Measurements from ENCODE around the gene SCFD1.
"Not testable (repeated sequence)": the region's sequence is repeated elsewhere in the genome, so short reads cannot be mapped to it uniquely, and the experiment has no call there.

Gene SCFD1

DNA sequence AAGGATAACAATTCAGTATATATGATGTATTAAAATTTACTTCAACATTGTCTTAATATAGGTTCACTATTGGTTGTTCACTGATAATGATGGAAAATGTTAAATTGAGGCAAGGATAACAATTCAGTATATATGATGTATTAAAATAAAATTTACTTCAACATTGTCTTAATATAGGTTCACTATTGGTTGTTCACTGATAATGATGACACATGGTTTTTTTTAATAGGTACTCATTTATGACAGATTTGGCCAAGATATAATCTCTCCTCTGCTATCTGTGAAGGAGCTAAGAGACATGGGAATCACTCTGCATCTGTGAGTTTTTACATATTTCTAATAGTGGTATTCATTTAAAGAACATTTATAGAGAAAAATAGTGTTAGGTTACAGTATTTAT lies 8.1 kb downstream of the SCFD1 start:
- TF ChIP-seq, protein P1, sequence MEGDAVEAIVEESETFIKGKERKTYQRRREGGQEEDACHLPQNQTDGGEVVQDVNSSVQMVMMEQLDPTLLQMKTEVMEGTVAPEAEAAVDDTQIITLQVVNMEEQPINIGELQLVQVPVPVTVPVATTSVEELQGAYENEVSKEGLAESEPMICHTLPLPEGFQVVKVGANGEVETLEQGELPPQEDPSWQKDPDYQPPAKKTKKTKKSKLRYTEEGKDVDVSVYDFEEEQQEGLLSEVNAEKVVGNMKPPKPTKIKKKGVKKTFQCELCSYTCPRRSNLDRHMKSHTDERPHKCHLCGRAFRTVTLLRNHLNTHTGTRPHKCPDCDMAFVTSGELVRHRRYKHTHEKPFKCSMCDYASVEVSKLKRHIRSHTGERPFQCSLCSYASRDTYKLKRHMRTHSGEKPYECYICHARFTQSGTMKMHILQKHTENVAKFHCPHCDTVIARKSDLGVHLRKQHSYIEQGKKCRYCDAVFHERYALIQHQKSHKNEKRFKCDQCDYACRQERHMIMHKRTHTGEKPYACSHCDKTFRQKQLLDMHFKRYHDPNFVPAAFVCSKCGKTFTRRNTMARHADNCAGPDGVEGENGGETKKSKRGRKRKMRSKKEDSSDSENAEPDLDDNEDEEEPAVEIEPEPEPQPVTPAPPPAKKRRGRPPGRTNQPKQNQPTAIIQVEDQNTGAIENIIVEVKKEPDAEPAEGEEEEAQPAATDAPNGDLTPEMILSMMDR (IDR thresholded peaks at IDR 0.05; ENCODE audit: insufficient read depth, low read depth, low read length, missing control alignments), result no peak
- DNase-seq (ENCODE audit: low read depth), result no peak
- H3K4me3 ChIP-seq (ENCODE audit: low read depth, low read length), result no peak overlapping the region

DNA sequence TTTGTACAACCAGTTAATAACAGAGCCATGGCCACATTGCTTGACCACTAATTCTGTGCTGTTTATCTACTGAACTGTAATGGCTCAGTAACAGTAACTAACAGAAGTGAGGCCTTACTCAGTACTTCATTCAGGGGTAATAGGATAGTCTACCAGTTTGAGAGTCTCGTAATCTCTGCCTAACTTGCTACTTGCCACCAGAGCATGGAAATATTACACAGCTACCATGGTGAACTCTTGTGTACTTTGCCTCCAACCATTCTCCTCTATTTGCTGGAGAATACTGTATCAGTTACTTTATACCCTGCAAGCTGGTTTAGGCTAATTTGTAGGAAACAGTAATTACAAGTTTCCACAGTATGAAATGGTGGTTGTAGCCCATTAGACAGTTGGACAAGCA lies 10.6 kb downstream of the SCFD1 start:
- no peak overlapping the region for H3K4me3 ChIP-seq (ENCODE audit: low read depth, low read length)
- TF ChIP-seq, protein P1 (IDR thresholded peaks at IDR 0.05; ENCODE audit: insufficient read depth, low read depth, low read length, missing control alignments), result no peak
- no peak for DNase-seq (ENCODE audit: low read depth)

DNA sequence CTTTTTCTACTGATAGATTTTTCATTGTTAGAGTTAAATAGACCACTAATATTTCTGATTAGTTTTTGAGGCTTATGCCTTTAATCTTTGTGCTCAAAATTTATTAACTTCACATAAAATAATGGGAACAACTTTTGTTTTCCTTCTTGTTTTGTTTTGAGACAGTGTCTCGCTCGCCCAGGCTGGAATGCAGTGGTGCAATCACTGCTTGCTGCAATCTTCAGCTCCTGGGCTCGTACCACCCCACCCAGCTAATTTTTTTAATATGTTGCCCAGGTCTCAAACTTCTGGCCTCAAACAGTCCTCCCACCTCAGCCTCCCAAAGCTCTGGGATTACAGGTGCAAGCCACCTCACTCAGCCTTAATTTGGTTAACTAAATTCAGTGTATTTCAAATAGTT lies 16.8 kb downstream of the SCFD1 start:
- TF ChIP-seq, protein P1 (IDR thresholded peaks at IDR 0.05; ENCODE audit: insufficient read depth, low read depth, low read length, missing control alignments), result no peak
- DNase-seq (ENCODE audit: low read depth), result no peak
- H3K4me3 ChIP-seq (ENCODE audit: low read depth, low read length), result no peak overlapping the region

DNA sequence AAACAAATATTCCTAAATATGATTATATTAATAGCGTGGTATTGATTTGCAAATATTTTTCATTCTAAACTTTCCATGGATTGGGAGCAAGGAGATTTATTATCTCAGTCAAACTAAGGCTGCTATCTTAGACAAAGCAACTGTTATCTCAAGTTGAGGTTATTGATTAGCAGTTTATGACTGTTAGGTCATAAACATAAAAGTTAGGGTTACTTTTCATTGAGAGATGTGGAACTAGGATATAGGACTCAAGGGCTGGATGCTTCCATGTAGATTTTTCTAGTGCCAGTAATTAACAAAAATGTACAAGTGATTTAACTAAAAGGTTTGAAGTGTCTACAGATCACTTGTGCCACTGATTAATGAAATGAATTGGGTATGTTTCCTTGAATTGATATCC lies 19.1 kb downstream of the SCFD1 start:
- no peak overlapping the region for H3K4me3 ChIP-seq (ENCODE audit: low read depth, low read length)
- TF ChIP-seq, protein P1 (IDR thresholded peaks at IDR 0.05; ENCODE audit: insufficient read depth, low read depth, low read length, missing control alignments), result no peak
- no peak for DNase-seq (ENCODE audit: low read depth)

DNA sequence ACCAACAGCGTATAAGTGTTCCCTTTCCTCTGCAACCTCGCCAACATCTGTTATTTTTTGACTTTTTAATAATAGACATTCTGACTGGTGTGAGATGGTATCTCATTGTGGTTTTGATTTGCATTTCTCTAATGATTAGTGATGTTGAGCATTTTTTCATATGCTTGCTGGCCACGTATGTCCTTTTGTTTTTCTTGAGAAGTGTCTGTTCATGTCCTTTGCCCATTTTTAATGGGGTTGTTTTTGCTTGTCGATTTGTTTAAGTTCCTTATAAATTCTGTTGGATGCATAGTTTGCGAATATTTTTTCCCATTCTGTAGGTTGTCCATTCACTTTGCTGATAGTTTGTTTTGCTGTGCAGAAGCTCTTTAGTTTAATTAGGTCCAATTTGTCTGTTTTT lies 22.3 kb downstream of the SCFD1 start:
- H3K4me3 ChIP-seq (ENCODE audit: low read depth, low read length); DNase-seq (ENCODE audit: low read depth): not testable (repeated sequence)

DNA sequence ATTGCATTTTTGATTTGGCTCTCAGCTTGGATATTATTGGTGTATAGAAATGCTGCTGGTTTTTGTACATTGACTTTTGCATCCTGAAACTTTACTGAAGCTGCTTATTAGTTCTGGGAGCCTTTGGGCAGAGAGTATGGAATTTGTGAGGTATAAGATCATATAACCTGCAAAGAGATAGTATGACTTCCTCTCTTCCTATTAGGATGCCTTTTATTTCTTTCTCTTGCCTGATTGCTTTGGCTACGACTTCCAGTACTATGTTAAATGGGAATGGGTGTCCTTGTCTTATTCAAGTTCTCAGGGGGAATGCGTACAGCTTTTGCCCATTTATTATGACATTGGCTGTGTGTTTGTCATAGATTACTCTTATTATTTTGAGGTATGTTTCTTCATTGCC lies 23.5 kb downstream of the SCFD1 start:
- H3K4me3 ChIP-seq (ENCODE audit: low read depth, low read length), result no peak overlapping the region
- no peak for DNase-seq (ENCODE audit: low read depth)
- TF ChIP-seq, protein P1 (IDR thresholded peaks at IDR 0.05; ENCODE audit: insufficient read depth, low read depth, low read length, missing control alignments), result no peak

DNA sequence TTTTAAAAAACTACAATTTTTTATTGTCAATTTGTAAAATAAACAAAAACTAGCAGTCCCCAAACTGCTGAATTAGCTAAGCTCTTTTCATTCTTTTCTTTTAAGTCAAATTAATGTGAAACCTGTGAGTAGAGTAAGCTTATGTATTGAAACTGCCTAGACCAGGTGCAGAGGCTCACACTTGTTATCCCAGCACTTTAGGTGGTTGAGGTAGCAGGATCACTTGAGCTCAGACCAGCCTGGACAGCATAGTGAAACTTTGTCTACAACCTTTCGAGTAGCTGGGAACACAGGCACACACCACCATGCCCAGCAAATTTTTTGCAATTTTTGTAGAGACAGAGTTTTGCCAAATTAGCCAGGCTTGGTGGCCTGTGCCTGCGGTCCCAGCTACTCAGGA lies 26.4 kb downstream of the SCFD1 start:
- TF ChIP-seq, protein P1 (IDR thresholded peaks at IDR 0.05; ENCODE audit: insufficient read depth, low read depth, low read length, missing control alignments), result no peak
- DNase-seq (ENCODE audit: low read depth), result peak; percentile 40
- H3K4me3 ChIP-seq (ENCODE audit: low read depth, low read length), result no peak overlapping the region

DNA sequence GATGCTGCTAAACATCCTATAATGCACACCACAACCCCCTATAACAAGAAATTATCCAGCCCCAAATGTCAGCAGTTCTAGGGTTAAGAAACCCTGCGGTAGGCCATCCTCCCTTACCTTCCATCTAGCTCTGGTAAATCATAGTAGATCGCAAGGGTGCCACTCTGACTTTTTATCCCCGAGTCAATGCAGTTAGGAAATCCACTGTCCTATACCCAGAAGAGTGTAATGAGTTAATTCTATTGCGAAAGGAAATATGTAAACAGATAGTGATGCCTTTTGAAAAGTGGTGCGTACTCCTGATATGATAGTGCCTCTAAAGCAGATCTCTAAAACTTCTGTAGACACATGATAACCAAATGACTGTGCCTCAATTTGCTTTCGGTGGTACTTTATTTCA lies 29.8 kb downstream of the SCFD1 start:
- no peak for DNase-seq (ENCODE audit: low read depth)
- H3K4me3 ChIP-seq (ENCODE audit: low read depth, low read length), result no peak overlapping the region
- TF ChIP-seq, protein P1 (IDR thresholded peaks at IDR 0.05; ENCODE audit: insufficient read depth, low read depth, low read length, missing control alignments), result no peak

Data from GM12865 (cell line).